AG04450 (cell line): Measurements from ENCODE around the gene NNAT. TPM values are rescaled to one million over a fixed set of nuclear protein-coding genes. Genes with fewer than 3 reads are reported as not detected.

Source experiments
- CTCF ChIA-PET: fragments of 300-600, 350-600 bp; formaldehyde crosslinking; extraction: SDS; loops from one replicate; lab custom pipeline; 2022; ENCODE audit warnings: antibody characterized with exemption, inconsistent platforms; lab: Charles Lee
- POLR2A ChIA-PET: fragments of 350-600 bp; formaldehyde crosslinking; extraction: SDS; loops from one replicate; lab custom pipeline; 2021; ENCODE audit warnings: antibody characterized with exemption, inconsistent platforms; lab: Yijun Ruan, JAX
- DNase-seq: peaks from one replicate; pipeline ENCODE4 v3.0.0-alpha.2; 2011; ENCODE audit warnings: low read depth, low spot score
- H3K27ac ChIP-seq: one replicate; pipeline ENCODE4 v1.5.1; 2012; ENCODE audit warnings: low read depth, low read length, control low read depth
- H3K27me3 ChIP-seq: one replicate; pipeline ENCODE4 v1.6.0; 2012; ENCODE audit warnings: low read length; ENCODE audit not compliant: control insufficient read depth, insufficient read depth
- H3K4me3 ChIP-seq: 2 replicates; pipeline ENCODE4 v1.5.1; 2011; ENCODE audit warnings: mild to moderate bottlenecking, low read depth, low read length, control low read depth
- H3K9me3 ChIP-seq: 2 replicates; pipeline ENCODE4 v1.5.1; 2012; ENCODE audit warnings: low read length; ENCODE audit not compliant: control insufficient read depth, insufficient read depth
- polyA plus RNA-seq: library from polyadenylated mRNA; depleted of rRNA; stranded (reverse); fragments of >200 nt; gene quantifications from 2 replicates; pipeline ENCODE4 v1.2.3, GENCODE V29; 2011
- TF ChIP-seq, protein P1 (sequence below): IDR thresholded peaks from 2 replicates; pipeline ENCODE4 v1.5.1; 2011; ENCODE audit warnings: low read depth, low read length, control low read depth, inconsistent platforms

The NNAT gene
- polyA plus RNA-seq, 1 experiment = 54.0 TPM

DNA sequence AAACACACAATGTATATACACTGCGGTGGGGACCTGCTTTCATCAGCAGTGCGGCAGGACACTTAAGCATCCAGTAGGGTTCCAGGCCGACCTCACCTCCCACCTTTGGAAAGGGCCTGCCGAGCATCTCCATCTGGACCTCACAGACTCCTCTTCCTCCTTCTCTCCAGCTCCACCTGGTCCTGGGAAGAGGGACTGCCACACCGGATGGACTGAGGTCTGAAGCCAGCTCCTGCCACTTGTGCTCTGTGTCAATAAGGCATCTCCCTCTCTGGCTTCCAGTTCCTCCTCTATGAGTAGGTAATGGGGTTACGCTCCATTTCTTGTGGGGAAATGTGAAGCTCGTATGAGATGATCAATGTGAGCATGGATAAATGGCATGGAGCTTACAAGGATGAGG, 19.1 kb upstream of the NNAT start:
- ChIA-PET CTCF (interaction anchor here (0.5 to 0.8 kb wide), 2 partner anchors 19 to 31 kb away, joined by 3 to 4 read pairs; no protein-coding TSS in a partner anchor), POLR2A (no interaction called here)
- Histone ChIP-seq H3K27me3 (no peaks in the 10 kb centered on the region), H3K27ac (no peak overlapping the region), H3K4me3 (no peak overlapping the region), H3K9me3 (no peaks in the 10 kb centered on the region; the same call in 1 of the 2 replicates)
- TF ChIP-seq, protein P1, sequence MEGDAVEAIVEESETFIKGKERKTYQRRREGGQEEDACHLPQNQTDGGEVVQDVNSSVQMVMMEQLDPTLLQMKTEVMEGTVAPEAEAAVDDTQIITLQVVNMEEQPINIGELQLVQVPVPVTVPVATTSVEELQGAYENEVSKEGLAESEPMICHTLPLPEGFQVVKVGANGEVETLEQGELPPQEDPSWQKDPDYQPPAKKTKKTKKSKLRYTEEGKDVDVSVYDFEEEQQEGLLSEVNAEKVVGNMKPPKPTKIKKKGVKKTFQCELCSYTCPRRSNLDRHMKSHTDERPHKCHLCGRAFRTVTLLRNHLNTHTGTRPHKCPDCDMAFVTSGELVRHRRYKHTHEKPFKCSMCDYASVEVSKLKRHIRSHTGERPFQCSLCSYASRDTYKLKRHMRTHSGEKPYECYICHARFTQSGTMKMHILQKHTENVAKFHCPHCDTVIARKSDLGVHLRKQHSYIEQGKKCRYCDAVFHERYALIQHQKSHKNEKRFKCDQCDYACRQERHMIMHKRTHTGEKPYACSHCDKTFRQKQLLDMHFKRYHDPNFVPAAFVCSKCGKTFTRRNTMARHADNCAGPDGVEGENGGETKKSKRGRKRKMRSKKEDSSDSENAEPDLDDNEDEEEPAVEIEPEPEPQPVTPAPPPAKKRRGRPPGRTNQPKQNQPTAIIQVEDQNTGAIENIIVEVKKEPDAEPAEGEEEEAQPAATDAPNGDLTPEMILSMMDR = no peak
- no peak for DNase-seq

DNA sequence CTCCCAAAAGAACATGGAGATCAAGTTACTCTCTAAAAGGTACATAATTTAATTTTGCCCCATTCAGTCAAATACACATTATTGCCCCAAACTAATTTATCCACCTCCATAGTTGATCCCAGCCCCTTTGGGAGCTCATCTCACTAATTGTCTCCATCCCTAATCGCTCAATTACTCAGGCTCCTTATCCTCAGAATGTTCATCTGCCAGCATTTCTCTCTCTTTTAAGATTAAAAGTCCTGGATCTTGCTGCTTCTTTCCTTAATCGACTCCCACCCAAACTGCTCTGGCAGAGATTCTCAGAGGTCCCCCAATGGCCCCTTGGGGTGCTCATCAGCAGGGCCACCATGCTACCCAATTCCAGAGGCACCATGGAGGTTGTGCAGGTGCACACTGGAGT, 18.4 kb upstream of the NNAT start:
- TF ChIP-seq, protein P1 = no peak
- no peak for DNase-seq
- H3K27me3 ChIP-seq = no peaks in the 10 kb centered on the region
- ChIA-PET POLR2A (no interaction called here), CTCF (interaction anchor here (0.5 to 0.8 kb wide), 2 partner anchors 19 to 31 kb away, joined by 3 to 4 read pairs; no protein-coding TSS in a partner anchor)
- no peak overlapping the region for H3K4me3 ChIP-seq
- H3K27ac ChIP-seq = no peak overlapping the region
- no peaks in the 10 kb centered on the region; the same call in 1 of the 2 replicates for H3K9me3 ChIP-seq

DNA sequence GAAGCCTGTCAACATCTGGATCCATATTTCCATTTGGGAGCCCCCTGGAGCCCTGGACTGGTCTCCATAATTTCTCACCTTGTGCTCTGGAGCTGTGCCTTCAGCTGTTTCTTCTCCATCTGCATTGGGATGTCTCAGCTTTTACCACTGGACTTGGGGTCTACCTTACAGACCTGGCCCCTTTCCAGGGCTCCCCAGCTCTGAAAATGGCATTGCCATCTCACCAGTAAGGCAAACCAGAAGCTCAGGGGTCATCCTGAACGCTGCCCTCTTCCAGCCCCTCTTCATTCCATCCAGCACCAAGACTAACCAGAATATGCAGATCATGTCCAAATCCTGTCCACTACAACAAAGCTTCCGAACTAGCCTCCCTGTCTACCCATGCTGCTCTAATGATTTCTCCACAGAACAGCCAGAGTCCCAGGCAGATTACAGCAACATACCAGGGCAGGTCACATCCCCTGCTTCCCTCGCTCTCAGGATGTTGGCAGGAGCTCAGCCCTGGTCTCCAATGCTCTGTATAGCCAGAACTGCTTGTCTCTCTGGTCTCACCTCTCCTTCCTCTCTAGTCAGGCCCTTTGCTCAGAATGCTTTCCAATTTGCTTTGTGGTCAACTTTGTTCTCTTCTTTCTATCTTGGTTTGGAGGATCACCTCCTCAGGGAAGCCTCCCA, 17.7 kb upstream of the NNAT start:
- DNase-seq = no peak
- H3K27ac ChIP-seq = no peak overlapping the region
- TF ChIP-seq, protein P1 = no peak
- POLR2A ChIA-PET = no interaction called here
- no peak overlapping the region for H3K4me3 ChIP-seq
- no peaks in the 10 kb centered on the region for H3K27me3 ChIP-seq
- CTCF ChIA-PET = no interaction called here
- no peaks in the 10 kb centered on the region; the same call in 1 of the 2 replicates for H3K9me3 ChIP-seq

DNA sequence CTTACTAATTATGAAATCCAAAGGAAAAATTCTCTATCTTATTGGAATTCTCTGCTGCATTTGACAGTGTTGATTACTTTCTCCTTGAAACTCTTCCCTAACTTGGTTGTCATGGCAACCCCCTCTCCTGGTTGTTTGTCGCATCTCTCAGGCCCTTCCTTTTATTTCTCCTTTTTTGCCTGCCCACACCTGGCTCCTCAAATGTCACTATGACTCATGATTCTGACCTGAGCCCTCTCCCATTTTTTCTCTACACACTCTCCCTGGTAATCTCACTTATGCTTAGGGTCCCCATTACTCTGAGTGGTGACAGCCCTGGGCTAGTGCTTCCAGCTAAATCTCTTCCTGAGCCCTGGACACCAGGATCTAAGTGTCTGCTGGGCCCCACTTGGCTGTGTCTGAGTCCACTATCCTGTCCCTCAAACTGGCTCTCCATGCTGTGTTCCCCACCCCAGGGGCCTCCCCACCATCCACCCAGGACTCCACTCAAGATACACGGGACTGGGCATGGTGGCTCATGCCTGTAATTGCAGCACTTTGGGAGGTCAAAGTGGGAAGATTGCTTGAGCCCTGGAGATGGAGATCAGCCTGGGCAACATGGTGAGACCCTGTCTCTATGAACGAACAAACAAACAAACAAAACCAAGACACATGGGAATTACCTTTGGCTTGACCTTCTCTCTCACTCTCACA, 16.5 kb upstream of the NNAT start:
- ChIA-PET POLR2A (no interaction called here), CTCF (interaction anchor here (0.6 kb wide), 1 partner anchor 26 kb away, joined by 3 read pairs; no protein-coding TSS in a partner anchor)
- DNase-seq = no peak
- Histone ChIP-seq H3K27ac (no peak overlapping the region), H3K4me3 (no peak overlapping the region), H3K27me3 (no peaks in the 10 kb centered on the region), H3K9me3 (no peaks in the 10 kb centered on the region; the same call in 1 of the 2 replicates)
- TF ChIP-seq, protein P1 = no peak
